Measurements from ENCODE around the gene RTL9. TPM values are rescaled to one million over a fixed set of nuclear protein-coding genes. Genes with fewer than 3 reads are reported as not detected.
"Not testable (repeated sequence)": the region's sequence is repeated elsewhere in the genome, so short reads cannot be mapped to it uniquely, and the experiment has no call there.

Gene RTL9
- total RNA-seq, 4 donors from 2014 or later, result 0.21 TPM; not detected in 3

GRCh38 chrX:110326712-110327111 is 31.9 kb upstream of the RTL9 start:
- WGBS, 2 donors, result 79 to 95% methylated on average over 4 of the region's 4 CpGs

GRCh38 chrX:110327336-110327735 is 31.3 kb upstream of the RTL9 start:
- no peak overlapping the region for H3K4me3 ChIP-seq
- TF ChIP-seq POLR2A (IDR thresholded peaks at IDR 0.05), result no peak
- TF ChIP-seq EP300 (IDR thresholded peaks at IDR 0.05), result peak in 1 of 2 donors; percentile 24
- no peaks in the 10 kb centered on the region for H3K4me1 ChIP-seq
- no peaks in the 10 kb centered on the region for H3K36me3 ChIP-seq
- 88 to 89% methylated on average over 1 of the region's 1 CpG for WGBS, 2 donors
- no peaks in the 10 kb centered on the region for H3K27me3 ChIP-seq
- no peak overlapping the region for H3K27ac ChIP-seq
- DNase-seq (ENCODE audit: low spot score in 2 of 2), result no peak
- peaks cover 0 to 8% (median 2%) of the 10 kb centered on the region in 4 donors for H3K9me3 ChIP-seq

More at GRCh38 chrX:110326712-110327111, 31.9 kb upstream of the RTL9 start:
- H3K27me3 ChIP-seq, result no peaks in the 10 kb centered on the region
- TF ChIP-seq EP300 (IDR thresholded peaks at IDR 0.05) (no peak), POLR2A (IDR thresholded peaks at IDR 0.05) (no peak)
- TF ChIP-seq, protein P1, sequence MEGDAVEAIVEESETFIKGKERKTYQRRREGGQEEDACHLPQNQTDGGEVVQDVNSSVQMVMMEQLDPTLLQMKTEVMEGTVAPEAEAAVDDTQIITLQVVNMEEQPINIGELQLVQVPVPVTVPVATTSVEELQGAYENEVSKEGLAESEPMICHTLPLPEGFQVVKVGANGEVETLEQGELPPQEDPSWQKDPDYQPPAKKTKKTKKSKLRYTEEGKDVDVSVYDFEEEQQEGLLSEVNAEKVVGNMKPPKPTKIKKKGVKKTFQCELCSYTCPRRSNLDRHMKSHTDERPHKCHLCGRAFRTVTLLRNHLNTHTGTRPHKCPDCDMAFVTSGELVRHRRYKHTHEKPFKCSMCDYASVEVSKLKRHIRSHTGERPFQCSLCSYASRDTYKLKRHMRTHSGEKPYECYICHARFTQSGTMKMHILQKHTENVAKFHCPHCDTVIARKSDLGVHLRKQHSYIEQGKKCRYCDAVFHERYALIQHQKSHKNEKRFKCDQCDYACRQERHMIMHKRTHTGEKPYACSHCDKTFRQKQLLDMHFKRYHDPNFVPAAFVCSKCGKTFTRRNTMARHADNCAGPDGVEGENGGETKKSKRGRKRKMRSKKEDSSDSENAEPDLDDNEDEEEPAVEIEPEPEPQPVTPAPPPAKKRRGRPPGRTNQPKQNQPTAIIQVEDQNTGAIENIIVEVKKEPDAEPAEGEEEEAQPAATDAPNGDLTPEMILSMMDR (IDR thresholded peaks at IDR 0.05), result no peak
- DNase-seq (ENCODE audit: low spot score in 2 of 2), result no peak
- no peaks in the 10 kb centered on the region for H3K4me1 ChIP-seq
- H3K27ac ChIP-seq, result no peak overlapping the region
- peaks cover 0 to 8% (median 2%) of the 10 kb centered on the region in 4 donors for H3K9me3 ChIP-seq
- H3K36me3 ChIP-seq, result no peaks in the 10 kb centered on the region
- no peak overlapping the region for H3K4me3 ChIP-seq

DNA sequence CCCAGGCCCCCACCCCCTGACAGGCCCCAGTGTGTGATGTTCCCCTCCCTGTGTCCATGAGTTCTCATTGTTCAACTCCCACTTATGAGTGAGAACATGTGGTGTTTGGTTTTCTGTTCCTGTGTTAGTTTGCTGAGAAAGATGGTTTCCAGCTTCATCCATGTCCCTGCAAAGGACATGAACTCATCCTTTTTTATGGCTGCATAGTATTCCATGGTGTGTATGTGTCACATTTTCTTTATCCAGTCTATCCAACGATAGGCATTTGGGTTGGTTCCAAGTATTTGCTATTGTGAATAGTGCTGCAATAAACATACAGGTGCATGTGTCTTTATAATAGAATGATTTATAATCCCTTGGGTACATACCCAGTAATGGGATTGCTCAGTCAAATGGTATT is 30.0 kb upstream of the RTL9 start:
- not testable (repeated sequence) for H3K27me3 ChIP-seq; H3K4me3 ChIP-seq; H3K9me3 ChIP-seq; H3K4me1 ChIP-seq; H3K27ac ChIP-seq; H3K36me3 ChIP-seq; DNase-seq (ENCODE audit: low spot score in 2 of 2)
- 73 to 91% methylated on average over 1 of the region's 1 CpG for WGBS, 2 donors

- H3K4me1 ChIP-seq, result no peaks in the 10 kb centered on the region
- TF ChIP-seq EP300 (IDR thresholded peaks at IDR 0.05) (no peak), POLR2A (IDR thresholded peaks at IDR 0.05) (no peak)
- TF ChIP-seq, protein P1 (IDR thresholded peaks at IDR 0.05), result no peak
- H3K27me3 ChIP-seq, result peaks cover 0 to 3% of the 10 kb centered on the region in 2 donors
- DNase-seq (ENCODE audit: low spot score in 2 of 2), result no peak
- no peak overlapping the region for H3K27ac ChIP-seq
- no peaks in the 10 kb centered on the region for H3K36me3 ChIP-seq
- no peaks in the 10 kb centered on the region for H3K9me3 ChIP-seq
- no peak overlapping the region for H3K4me3 ChIP-seq
- WGBS, 2 donors, result 70 to 84% methylated on average over 3 of the region's 3 CpGs
Observed at GRCh38 chrX:110331444-110332030, 27.1 kb upstream of the RTL9 start.

- WGBS, 2 donors, result 74 to 100% methylated on average over 1 of the region's 1 CpG
- H3K9me3 ChIP-seq, result not testable (repeated sequence)
Observed at GRCh38 chrX:110333458-110333857, 25.2 kb upstream of the RTL9 start.

GRCh38 chrX:110338935-110339334 is 19.7 kb upstream of the RTL9 start:
- no peak for TF ChIP-seq POLR2A (IDR thresholded peaks at IDR 0.05)
- TF ChIP-seq, protein P1 (IDR thresholded peaks at IDR 0.05), result no peak
- H3K27me3 ChIP-seq, result no peaks in the 10 kb centered on the region
- H3K27ac ChIP-seq, result no peak overlapping the region
- 76 to 91% methylated on average over 4 of the region's 4 CpGs for WGBS, 2 donors
- H3K4me1 ChIP-seq, result no peaks in the 10 kb centered on the region
- no peaks in the 10 kb centered on the region for H3K9me3 ChIP-seq
- no peaks in the 10 kb centered on the region for H3K36me3 ChIP-seq
- DNase-seq (ENCODE audit: low spot score in 2 of 2), result no peak
- no peak overlapping the region for H3K4me3 ChIP-seq

More at GRCh38 chrX:110333458-110333857, 25.2 kb upstream of the RTL9 start:
- DNase-seq (ENCODE audit: low spot score in 2 of 2); H3K4me1 ChIP-seq; H3K36me3 ChIP-seq; H3K4me3 ChIP-seq; H3K27me3 ChIP-seq; H3K27ac ChIP-seq: not testable (repeated sequence)
